ENCODE results near the gene LUC7L3.

GRCh38 chr17:50693036-50693682, 26.2 kb upstream of the LUC7L3 start:
- TF ChIP-seq POLR2A (IDR thresholded peaks at IDR 0.05; ENCODE audit: low read depth, low read length) (no peak), POLR2AphosphoS5 (IDR thresholded peaks at IDR 0.05; ENCODE audit: low read depth, low read length) (no peak), TAF1 (IDR thresholded peaks at IDR 0.05; ENCODE audit: borderline replicate concordance, low read depth, low read length) (no peak)

All from GM12892 (cell line).